Measurements from ENCODE around the gene SCGN.

- TF ChIP-seq ZNF138 (CRISPR knock-in tag; IDR thresholded peaks at IDR 0.05; ENCODE audit: low read depth) (no peak), ZSCAN22 (CRISPR knock-in tag; IDR thresholded peaks at IDR 0.05) (no peak), PRDM15 (CRISPR knock-in tag; IDR thresholded peaks at IDR 0.05) (no peak), ZHX2 (IDR thresholded peaks at IDR 0.05; ENCODE audit: low read depth) (no peak), ZHX2 (CRISPR knock-in tag; IDR thresholded peaks at IDR 0.05; ENCODE audit: borderline replicate concordance) (peak; percentile 12; the same call in 1 of the 2 replicates), PBX2 (CRISPR knock-in tag; IDR thresholded peaks at IDR 0.05) (no peak), ARNT (IDR thresholded peaks at IDR 0.05) (no peak), FOXP1 (IDR thresholded peaks at IDR 0.05) (no peak), FOXP1 (CRISPR knock-in tag; IDR thresholded peaks at IDR 0.05) (no peak), CBX1 (IDR thresholded peaks at IDR 0.05; ENCODE audit: low read depth) (no peak), CTCF (CRISPR knock-in tag; IDR thresholded peaks at IDR 0.05) (no peak), HNF4G (IDR thresholded peaks at IDR 0.05; ENCODE audit: borderline replicate concordance, low read depth, low read length) (no peak), HNF4G (CRISPR knock-in tag; IDR thresholded peaks at IDR 0.05; ENCODE audit: borderline replicate concordance, low read depth) (no peak), PATZ1 (CRISPR knock-in tag; IDR thresholded peaks at IDR 0.05) (no peak; the same call in 1 of the 2 replicates)
These were observed 14.8 kb upstream of the SCGN start for GRCh38 chr6:25637211-25637610.
